Progenitor cell of endocrine pancreas (in vitro differentiated cells): Measurements from ENCODE around the gene SGCD. TPM values are rescaled to one million over a fixed set of nuclear protein-coding genes. Genes with fewer than 3 reads are reported as not detected.

ENCODE experiments used
- DNase-seq: peaks from one replicate; pipeline ENCODE4 v3.0.0; 2021; ENCODE audit warnings: low spot score; ENCODE audit not compliant: unreplicated experiment
- H3K27ac Mint-ChIP-seq: 2 replicates; pipeline ENCODE4 v1.8.0; 2021; ENCODE audit warnings: mild to moderate bottlenecking, moderate library complexity, mixed read lengths
- H3K27me3 Mint-ChIP-seq: 2 replicates; pipeline ENCODE4 v1.8.0; 2021; ENCODE audit warnings: mixed read lengths
- H3K36me3 Mint-ChIP-seq: 2 replicates; pipeline ENCODE4 v1.8.0; 2022; ENCODE audit warnings: mixed read lengths; ENCODE audit not compliant: insufficient read depth
- H3K4me1 Mint-ChIP-seq: 2 replicates; pipeline ENCODE4 v1.8.0; 2021; ENCODE audit warnings: low read depth, mixed read lengths
- H3K4me3 Mint-ChIP-seq: 2 replicates; pipeline ENCODE4 v1.8.0; 2021; ENCODE audit warnings: low read depth, mild to moderate bottlenecking, moderate library complexity, mixed read lengths
- H3K9me3 Mint-ChIP-seq: 2 replicates; pipeline ENCODE4 v1.8.0; 2021; ENCODE audit warnings: low read depth, mixed read lengths
- long read RNA-seq: library from polyadenylated mRNA; unstranded; transcript quantifications from one replicate; pipeline ENCODE4 v2.0.0, GENCODE V29; 2020
- total RNA-seq: library from RNA; stranded (reverse); gene quantifications from 2 replicates; pipeline ENCODE4 v1.2.1, GENCODE V29; 2021
- TF ChIP-seq, protein P1 (sequence below): fragments of 200-600 bp; sonication (generic); IDR thresholded peaks from one replicate; pipeline ENCODE4 v1.5.0; 2021; ENCODE audit warnings: antibody characterized with exemption, mild to moderate bottlenecking; ENCODE audit not compliant: unreplicated experiment

Gene SGCD
- total RNA-seq = 5.5 and 5.9 TPM in 2 replicates
- long read RNA-seq, partial matches to known transcripts = 0 of 9 reads
- long read RNA-seq, other reads (novel, unspliced or antisense) = 9 of 9 reads

DNA sequence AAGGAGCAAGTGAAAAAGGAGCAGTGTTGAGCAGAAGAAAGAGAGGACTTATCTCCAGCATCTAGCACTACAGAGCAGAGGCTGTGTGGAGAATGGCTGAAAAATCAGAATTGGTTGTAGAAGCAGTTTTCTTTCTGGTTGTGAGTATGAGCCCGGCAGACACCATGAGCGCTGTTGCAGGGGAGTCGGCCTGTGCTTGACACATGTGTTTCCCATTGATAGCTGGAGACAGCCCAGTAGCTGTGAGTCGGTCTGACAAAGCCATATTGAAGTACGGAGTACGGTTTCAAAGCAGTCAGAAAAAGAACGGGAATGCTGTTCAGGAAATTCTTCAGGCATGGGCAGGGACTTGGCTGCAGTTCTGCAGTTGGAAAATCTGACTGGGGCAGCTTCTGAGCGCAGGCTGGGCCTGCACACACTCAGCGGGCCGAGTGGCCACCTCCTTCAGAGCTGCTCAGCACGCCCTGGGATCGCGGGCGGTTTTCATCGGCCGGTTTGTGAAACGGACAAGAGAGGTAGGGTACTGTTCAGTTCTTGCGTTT lies at the start of gene SGCD:
Gene SGCD (plus strand): TSS at position 447 of the 542 bp plus-strand sequence.
- Mint-ChIP-seq H3K36me3 (no peaks in the 10 kb centered on the region), H3K9me3 (no peaks in the 10 kb centered on the region), H3K4me1 (peaks cover 9% of the 10 kb centered on the region), H3K27ac (no peak within 1 kb of the TSS), H3K27me3 (no peaks in the 10 kb centered on the region), H3K4me3 (no peak within 1 kb of the TSS)
- TF ChIP-seq, protein P1, sequence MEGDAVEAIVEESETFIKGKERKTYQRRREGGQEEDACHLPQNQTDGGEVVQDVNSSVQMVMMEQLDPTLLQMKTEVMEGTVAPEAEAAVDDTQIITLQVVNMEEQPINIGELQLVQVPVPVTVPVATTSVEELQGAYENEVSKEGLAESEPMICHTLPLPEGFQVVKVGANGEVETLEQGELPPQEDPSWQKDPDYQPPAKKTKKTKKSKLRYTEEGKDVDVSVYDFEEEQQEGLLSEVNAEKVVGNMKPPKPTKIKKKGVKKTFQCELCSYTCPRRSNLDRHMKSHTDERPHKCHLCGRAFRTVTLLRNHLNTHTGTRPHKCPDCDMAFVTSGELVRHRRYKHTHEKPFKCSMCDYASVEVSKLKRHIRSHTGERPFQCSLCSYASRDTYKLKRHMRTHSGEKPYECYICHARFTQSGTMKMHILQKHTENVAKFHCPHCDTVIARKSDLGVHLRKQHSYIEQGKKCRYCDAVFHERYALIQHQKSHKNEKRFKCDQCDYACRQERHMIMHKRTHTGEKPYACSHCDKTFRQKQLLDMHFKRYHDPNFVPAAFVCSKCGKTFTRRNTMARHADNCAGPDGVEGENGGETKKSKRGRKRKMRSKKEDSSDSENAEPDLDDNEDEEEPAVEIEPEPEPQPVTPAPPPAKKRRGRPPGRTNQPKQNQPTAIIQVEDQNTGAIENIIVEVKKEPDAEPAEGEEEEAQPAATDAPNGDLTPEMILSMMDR = no peak
- DNase-seq = no peak

DNA sequence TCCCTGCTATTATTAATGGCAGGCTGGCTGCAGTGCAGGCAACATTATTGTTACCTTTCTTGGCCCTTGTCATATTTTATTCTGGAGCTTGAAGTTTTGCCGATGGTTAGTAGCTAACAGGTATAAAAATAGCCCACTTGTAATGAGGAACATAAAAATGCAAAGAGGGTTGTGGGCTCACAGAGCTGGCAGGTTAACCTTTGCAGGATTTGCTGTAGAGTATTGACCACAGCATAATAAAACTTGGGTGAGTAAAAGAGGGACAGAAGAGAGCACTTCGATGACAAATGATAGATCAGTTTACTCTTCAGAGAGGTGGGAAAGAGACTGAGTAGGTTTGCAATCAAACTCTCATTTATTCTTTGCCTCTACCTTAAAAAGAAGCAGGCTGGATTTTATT lies 49.7 kb upstream of the SGCD start:
- Mint-ChIP-seq H3K27me3 (no peaks in the 10 kb centered on the region), H3K4me1 (peaks cover 4% of the 10 kb centered on the region), H3K4me3 (no peak overlapping the region), H3K9me3 (no peaks in the 10 kb centered on the region), H3K36me3 (no peaks in the 10 kb centered on the region), H3K27ac (no peak overlapping the region)
- TF ChIP-seq, protein P1 = no peak
- DNase-seq = no peak

DNA sequence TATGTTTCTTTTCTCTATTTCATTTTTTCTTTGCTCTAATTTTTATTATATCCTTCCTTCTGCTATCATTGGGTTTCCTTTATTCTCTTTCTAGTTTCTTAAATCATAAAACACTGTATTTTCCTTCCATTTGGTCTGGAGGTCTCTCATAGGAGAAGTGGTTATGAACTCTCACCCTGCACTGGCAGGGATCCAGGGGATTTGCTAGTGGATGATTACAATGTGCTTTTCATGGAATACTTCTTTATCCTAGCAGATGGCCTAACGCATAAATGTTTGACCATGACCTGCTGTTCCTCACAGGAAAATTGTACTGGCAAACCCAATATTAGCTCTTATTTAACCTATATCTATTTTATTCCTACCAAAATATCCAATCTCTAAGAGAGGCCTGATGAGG lies 31.5 kb upstream of the SGCD start:
- H3K27ac Mint-ChIP-seq = no peak overlapping the region
- TF ChIP-seq, protein P1 = no peak
- peaks cover 3% of the 10 kb centered on the region for H3K9me3 Mint-ChIP-seq
- no peak overlapping the region for H3K4me3 Mint-ChIP-seq
- no peak for DNase-seq
- H3K27me3 Mint-ChIP-seq = no peaks in the 10 kb centered on the region
- H3K4me1 Mint-ChIP-seq = no peaks in the 10 kb centered on the region
- H3K36me3 Mint-ChIP-seq = no peaks in the 10 kb centered on the region

DNA sequence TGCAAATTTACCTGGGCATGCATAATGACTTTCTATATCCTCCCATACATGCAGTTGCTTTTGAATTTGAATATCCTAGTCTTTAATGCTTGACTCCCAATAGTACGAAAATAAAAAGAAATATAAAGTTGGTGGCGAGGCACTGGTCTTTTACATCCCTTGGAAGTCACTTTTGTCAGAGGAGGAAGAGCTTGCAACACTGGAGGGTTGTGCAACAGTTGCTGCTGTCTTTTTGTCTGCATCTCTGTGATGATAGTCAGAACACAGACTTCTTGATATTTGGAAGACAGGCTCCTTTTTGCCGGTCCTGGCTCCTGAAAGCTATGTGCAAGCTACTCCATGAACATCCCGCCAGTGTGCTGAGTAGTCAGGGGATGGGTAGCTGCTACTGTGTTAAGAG lies 16.8 kb upstream of the SGCD start:
- DNase-seq = no peak
- Mint-ChIP-seq H3K27ac (no peak overlapping the region), H3K9me3 (peaks cover 18% of the 10 kb centered on the region), H3K36me3 (peaks cover 2% of the 10 kb centered on the region), H3K27me3 (no peaks in the 10 kb centered on the region), H3K4me1 (peaks cover 7% of the 10 kb centered on the region), H3K4me3 (no peak overlapping the region)
- TF ChIP-seq, protein P1 = no peak

DNA sequence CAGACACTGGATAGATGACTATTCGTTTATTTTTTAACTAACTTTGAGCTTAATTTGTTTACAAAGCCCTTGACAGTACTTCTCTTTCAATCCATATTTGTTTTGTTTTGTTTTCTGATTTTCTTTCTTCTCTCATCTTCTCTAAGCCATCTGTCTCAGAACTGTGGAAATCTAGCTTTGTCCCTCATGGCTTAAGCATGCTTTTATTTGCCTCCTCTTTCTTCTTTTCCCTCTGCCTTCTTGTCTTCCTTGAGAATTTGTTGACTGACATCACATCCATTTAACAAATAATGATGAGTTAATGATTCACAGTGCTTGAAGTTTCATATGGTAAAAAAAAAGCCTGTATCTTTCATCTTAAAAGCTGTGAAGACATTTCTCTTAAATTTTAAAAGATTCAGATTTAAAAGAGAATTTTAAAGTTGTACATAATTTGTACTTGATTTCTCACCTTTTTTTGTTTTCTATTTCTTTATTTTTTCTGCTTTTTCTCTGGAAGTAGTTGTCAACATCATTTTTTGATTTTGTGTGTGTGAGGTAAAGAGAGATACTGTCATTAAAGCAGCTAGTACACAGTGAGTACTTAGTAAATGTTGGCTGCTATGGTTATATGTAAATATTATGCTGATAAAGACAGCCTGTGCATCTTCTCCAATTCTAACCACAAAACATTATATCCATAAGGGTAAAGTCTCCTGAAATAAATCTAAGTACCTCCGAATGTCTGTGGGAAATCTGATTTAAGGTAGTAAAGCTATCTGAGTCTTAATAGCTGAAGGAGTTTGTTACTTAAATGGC lies 13.9 kb upstream of the SGCD start:
- no peak for DNase-seq
- H3K27me3 Mint-ChIP-seq = no peaks in the 10 kb centered on the region
- H3K4me3 Mint-ChIP-seq = no peak overlapping the region
- peaks cover 7% of the 10 kb centered on the region for H3K4me1 Mint-ChIP-seq
- no peak overlapping the region for H3K27ac Mint-ChIP-seq
- TF ChIP-seq, protein P1 = no peak
- peaks cover 7% of the 10 kb centered on the region for H3K9me3 Mint-ChIP-seq
- no peaks in the 10 kb centered on the region for H3K36me3 Mint-ChIP-seq
